SU-DHL-6 (cell line): Measurements from ENCODE around the gene WNK1.

Experiments used
- EZH2phosphoT487 ChIP-seq: fragments of 200-600 bp; sonication (generic), shearing (Covaris generic); conservative IDR thresholded peaks from 2 replicates; pipeline ENCODE4 v1.6.1; 2018; ENCODE audit warnings: mild to moderate bottlenecking, antibody characterized with exemption, low read length, moderate library complexity, mixed read lengths
- TF ChIP-seq, protein P1 (sequence below): fragments of 200-600 bp; sonication (generic); IDR thresholded peaks from one replicate; pipeline ENCODE4 v1.5.1; 2017; ENCODE audit warnings: antibody characterized with exemption, mild to moderate bottlenecking, low read length, moderate library complexity; ENCODE audit not compliant: insufficient read depth, poor library complexity, severe bottlenecking

DNA sequence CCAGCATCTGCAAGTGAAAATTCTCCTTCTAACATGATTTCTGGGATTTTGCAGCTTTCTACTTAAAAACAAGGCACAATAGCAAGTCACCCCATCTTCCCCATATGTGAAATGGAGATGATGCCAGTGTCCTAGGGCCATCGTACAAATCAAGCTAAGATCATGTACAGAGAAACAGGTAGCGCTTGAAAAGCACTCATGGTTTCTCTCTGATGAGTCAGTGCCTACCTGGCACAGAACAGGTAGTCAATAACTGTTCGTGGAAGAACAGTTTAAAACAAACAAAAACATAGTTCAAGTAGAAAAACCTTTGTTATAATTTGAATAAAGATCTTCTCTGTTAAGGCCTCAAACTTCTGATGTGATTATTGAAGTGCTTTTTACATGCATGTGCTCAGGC is 150.2 kb downstream of the WNK1 start:
- TF ChIP-seq, protein P1, sequence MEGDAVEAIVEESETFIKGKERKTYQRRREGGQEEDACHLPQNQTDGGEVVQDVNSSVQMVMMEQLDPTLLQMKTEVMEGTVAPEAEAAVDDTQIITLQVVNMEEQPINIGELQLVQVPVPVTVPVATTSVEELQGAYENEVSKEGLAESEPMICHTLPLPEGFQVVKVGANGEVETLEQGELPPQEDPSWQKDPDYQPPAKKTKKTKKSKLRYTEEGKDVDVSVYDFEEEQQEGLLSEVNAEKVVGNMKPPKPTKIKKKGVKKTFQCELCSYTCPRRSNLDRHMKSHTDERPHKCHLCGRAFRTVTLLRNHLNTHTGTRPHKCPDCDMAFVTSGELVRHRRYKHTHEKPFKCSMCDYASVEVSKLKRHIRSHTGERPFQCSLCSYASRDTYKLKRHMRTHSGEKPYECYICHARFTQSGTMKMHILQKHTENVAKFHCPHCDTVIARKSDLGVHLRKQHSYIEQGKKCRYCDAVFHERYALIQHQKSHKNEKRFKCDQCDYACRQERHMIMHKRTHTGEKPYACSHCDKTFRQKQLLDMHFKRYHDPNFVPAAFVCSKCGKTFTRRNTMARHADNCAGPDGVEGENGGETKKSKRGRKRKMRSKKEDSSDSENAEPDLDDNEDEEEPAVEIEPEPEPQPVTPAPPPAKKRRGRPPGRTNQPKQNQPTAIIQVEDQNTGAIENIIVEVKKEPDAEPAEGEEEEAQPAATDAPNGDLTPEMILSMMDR = no peak
- TF ChIP-seq EZH2phosphoT487 = no peak
